Panc1 (cell line): ENCODE measurements around the gene ALDH1L2. TPM values are rescaled to one million over a fixed set of nuclear protein-coding genes. Genes with fewer than 3 reads are reported as not detected.

Experiments
- ATAC-seq: fragments of 200-7000 bp; cut with Tn5 transposase; 2 replicates; pipeline ENCODE4 v1.9.1; 2020; ENCODE audit warnings: mild to moderate bottlenecking, moderate library complexity
- BruUV-seq: library from RNA; stranded (reverse); fragments of 400-500 nt; replicated peaks from 2 replicates; lab custom pipeline; 2021; lab: Mats Ljungman, UMichigan
- CTCF ChIA-PET: fragments of 300-600 bp; sonication (Branson Sonifier 250); formaldehyde crosslinking; loops from one replicate; lab custom pipeline; 2022; ENCODE audit warnings: antibody characterized with exemption; lab: Charles Lee
- POLR2A ChIA-PET: fragments of 300-600 bp; sonication (Branson Sonifier 250); formaldehyde crosslinking; loops from one replicate; lab custom pipeline; 2022; ENCODE audit warnings: antibody characterized with exemption; lab: Charles Lee
- DNase-seq: peaks from one replicate; pipeline ENCODE4 v3.0.0-alpha.2; 2010; ENCODE audit warnings: low read depth, low spot score
- H3K27ac ChIP-seq: 2 replicates; pipeline ENCODE4 v1.5.1; 2011; ENCODE audit warnings: mild to moderate bottlenecking, low read length, inconsistent platforms
- H3K27me3 ChIP-seq: fragments of 200-500 bp; sonication (Bioruptor generic); 2 replicates; pipeline ENCODE4 v1.6.0; 2014; ENCODE audit warnings: low read length, inconsistent platforms; ENCODE audit not compliant: control insufficient read depth, insufficient read depth
- H3K36me3 ChIP-seq: fragments of 200-500 bp; sonication (Bioruptor generic); 2 replicates; pipeline ENCODE4 v1.5.1; 2014; ENCODE audit warnings: inconsistent platforms, mild to moderate bottlenecking, low read length, moderate library complexity; ENCODE audit not compliant: control insufficient read depth, insufficient read depth
- H3K4me1 ChIP-seq: 2 replicates; pipeline ENCODE4 v1.5.1; 2011; ENCODE audit warnings: inconsistent platforms, mild to moderate bottlenecking, low read length, moderate library complexity; ENCODE audit not compliant: control insufficient read depth, insufficient read depth
- H3K4me3 ChIP-seq, 2 experiments: 2 replicates each; pipeline ENCODE4 v1.5.1; 2011 to 2012; ENCODE audit warnings: low read depth in 2 of 2, low read length in 2 of 2, mild to moderate bottlenecking in 2 of 2, inconsistent platforms in 1 of 2, moderate library complexity in 1 of 2
- H3K9me3 ChIP-seq: fragments of 200-500 bp; sonication (Bioruptor generic); 2 replicates; pipeline ENCODE4 v1.5.1; 2014; ENCODE audit warnings: low read depth, mild to moderate bottlenecking, inconsistent platforms, low read length, moderate library complexity; ENCODE audit not compliant: control insufficient read depth, insufficient read depth
- CTCF ChIP-seq: fragments of 450-650 bp; IDR thresholded peaks from 2 replicates; pipeline ENCODE4 v1.5.1; 2017; ENCODE audit warnings: mild to moderate bottlenecking
- POLR2AphosphoS5 ChIP-seq: IDR thresholded peaks from 2 replicates; pipeline ENCODE4 v1.6.1; 2012; ENCODE audit warnings: mild to moderate bottlenecking, low read depth, low read length, moderate library complexity
- REST ChIP-seq, 2 experiments: IDR thresholded peaks; 2 replicates each; pipeline ENCODE4 v1.6.1; 2011 to 2012; ENCODE audit warnings: low read depth in 2 of 2, control low read depth in 1 of 2, low read length in 1 of 2, mild to moderate bottlenecking in 1 of 2, moderate library complexity in 1 of 2; ENCODE audit not compliant: insufficient read depth in 1 of 2
- SIN3A ChIP-seq: IDR thresholded peaks from 2 replicates; pipeline ENCODE4 v1.6.1; 2012; ENCODE audit warnings: low read depth, mild to moderate bottlenecking, low read length, moderate library complexity, borderline replicate concordance; ENCODE audit not compliant: insufficient read depth
- TCF7L2 ChIP-seq: IDR thresholded peaks from 2 replicates; pipeline ENCODE4 v1.6.1; 2011; ENCODE audit warnings: mild to moderate bottlenecking, low read depth, low read length, inconsistent platforms
- in situ Hi-C: cut with HindIII; loops from 2 replicates; pipeline ENCODE4 v1.10.0; 2016; ENCODE audit warnings: low sequenced_read_pairs, low pct_unique_long_range_greater_than_20kb
- intact Hi-C: fragments of 100-400 bp; cut with micrococcal nuclease; formaldehyde crosslinking; loops from one replicate; pipeline ENCODE4 v1.10.0; 2022; ENCODE audit not compliant: unreplicated experiment
- total RNA-seq: library from RNA; stranded (reverse); gene quantifications from one replicate; pipeline ENCODE4 v1.2.1, GENCODE V29; 2021; ENCODE audit not compliant: unreplicated experiment

The ALDH1L2 gene
- total RNA-seq, 1 experiment from 2014 or later, result 2.2 TPM

DNA sequence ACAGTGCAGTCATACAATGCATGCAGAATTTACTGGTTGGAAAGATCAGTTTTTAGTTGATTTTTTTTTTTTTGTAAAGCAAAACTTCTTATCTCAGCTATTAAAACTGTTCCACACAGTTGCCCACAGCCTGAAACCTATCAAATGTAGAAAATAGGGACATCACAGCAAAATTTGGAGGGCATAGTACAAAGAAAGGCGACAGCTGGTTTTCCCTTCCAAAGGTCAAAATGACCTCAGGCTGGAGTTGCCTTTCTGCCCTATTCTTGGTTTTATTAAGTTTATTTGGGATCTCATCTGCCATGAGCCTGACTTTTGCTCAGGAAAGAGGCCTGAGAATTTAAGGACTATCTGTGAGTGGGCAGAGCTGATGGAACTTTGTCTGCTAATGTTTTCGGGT lies 69.7 kb downstream of the ALDH1L2 start:
- DNase-seq (no peak), ATAC-seq (no peak)
- no TSS peak for BruUV-seq
- Histone ChIP-seq H3K36me3 (no peaks in the 10 kb centered on the region), H3K27ac (no peak overlapping the region), H3K4me1 (no peaks in the 10 kb centered on the region), H3K4me3 (no peak overlapping the region), H3K9me3 (no peaks in the 10 kb centered on the region), H3K27me3 (no peaks in the 10 kb centered on the region)
- intact Hi-C loops, result no loop called here
- CTCF ChIA-PET, result no interaction called here
- POLR2A ChIA-PET, result no interaction called here
- TF ChIP-seq TCF7L2, result no peak
- no peak for TF ChIP-seq POLR2AphosphoS5
- no peak for TF ChIP-seq CTCF
- no peak for TF ChIP-seq REST (IDR thresholded peaks at IDR 0.05; ENCODE audit: insufficient read depth in 1 of 2, low read depth in 2 of 2, low read length in 1 of 2)
- TF ChIP-seq SIN3A, result no peak
- in situ Hi-C loops, result no loop called here

DNA sequence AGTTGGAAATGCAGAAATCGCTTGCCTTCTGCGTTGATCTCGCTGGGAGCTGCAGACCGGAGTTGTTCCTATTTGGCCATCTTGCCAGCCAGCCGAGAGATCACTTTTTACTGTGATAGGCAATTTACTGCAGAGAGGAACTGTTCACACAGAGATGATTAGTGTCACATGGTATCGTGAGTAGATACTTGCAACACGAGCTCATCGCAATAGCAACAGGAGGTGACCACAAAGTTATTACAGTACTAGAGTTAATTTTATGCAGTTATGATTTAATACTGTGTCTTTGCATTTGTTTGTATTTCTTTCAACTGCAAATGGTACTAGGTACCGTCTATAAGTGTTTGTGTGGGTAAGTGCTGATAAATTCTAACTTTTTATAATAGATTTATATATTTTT lies 70.4 kb downstream of the ALDH1L2 start:
- Histone ChIP-seq H3K27me3 (no peaks in the 10 kb centered on the region), H3K27ac (no peak overlapping the region), H3K9me3 (no peaks in the 10 kb centered on the region), H3K4me1 (no peaks in the 10 kb centered on the region), H3K4me3 (no peak overlapping the region), H3K36me3 (no peaks in the 10 kb centered on the region)
- no peak for ATAC-seq
- TF ChIP-seq POLR2AphosphoS5, result no peak
- no peak for TF ChIP-seq REST (IDR thresholded peaks at IDR 0.05; ENCODE audit: insufficient read depth in 1 of 2, low read depth in 2 of 2, low read length in 1 of 2)
- no peak for TF ChIP-seq TCF7L2
- TF ChIP-seq CTCF, result no peak
- no peak for TF ChIP-seq SIN3A
- in situ Hi-C loops, result no loop called here
- ChIA-PET CTCF (interaction anchor here (0.6 kb wide), 1 partner anchor 191 kb away, joined by 3 read pairs; no protein-coding TSS in a partner anchor), POLR2A (no interaction called here)
- intact Hi-C loops, result no loop called here
- no peak for DNase-seq
- no TSS peak for BruUV-seq
